Mesothelial cell of epicardium (in vitro differentiated cells): ENCODE measurements around the gene MINDY4. TPM values are rescaled to one million over a fixed set of nuclear protein-coding genes. Genes with fewer than 3 reads are reported as not detected.

Experiments
- DNase-seq, 2 experiments: peaks; one replicate each; pipeline ENCODE4 v3.0.0; 2021; ENCODE audit warnings: low spot score in 2 of 2; ENCODE audit not compliant: unreplicated experiment in 2 of 2
- H3K27ac Mint-ChIP-seq: 2 replicates; pipeline ENCODE4 v1.8.0; 2021; ENCODE audit warnings: mixed read lengths
- H3K27me3 Mint-ChIP-seq: 2 replicates; pipeline ENCODE4 v1.8.0; 2021; ENCODE audit warnings: low read depth, mixed read lengths
- H3K36me3 Mint-ChIP-seq: 2 replicates; pipeline ENCODE4 v1.8.0; 2021; ENCODE audit warnings: mixed read lengths
- H3K4me1 Mint-ChIP-seq: 2 replicates; pipeline ENCODE4 v1.8.0; 2021; ENCODE audit warnings: mixed read lengths
- H3K4me3 Mint-ChIP-seq: 2 replicates; pipeline ENCODE4 v1.8.0; 2021; ENCODE audit warnings: mild to moderate bottlenecking, moderate library complexity, mixed read lengths
- H3K9me3 Mint-ChIP-seq: 2 replicates; pipeline ENCODE4 v1.8.0; 2021; ENCODE audit warnings: mixed read lengths
- CTCF ChIP-seq: fragments of 200-600 bp; sonication (generic); IDR thresholded peaks from one replicate; pipeline ENCODE4 v1.5.0; 2021; ENCODE audit warnings: antibody characterized with exemption; ENCODE audit not compliant: unreplicated experiment
- total RNA-seq: library from RNA; stranded (reverse); gene quantifications from 3 replicates; pipeline ENCODE4 v1.2.1, GENCODE V29; 2021

Gene MINDY4
- total RNA-seq, 1 donor from 2014 or later, result 10.8 TPM

- no peak for DNase-seq
- no peak overlapping the region for H3K27ac Mint-ChIP-seq
Observed at GRCh38 chr7:30815388-30815854, 44.2 kb downstream of the MINDY4 start.

GRCh38 chr7:30815951-30816644 lies 44.9 kb downstream of the MINDY4 start:
- peaks cover 11% of the 10 kb centered on the region for H3K9me3 Mint-ChIP-seq
- H3K4me1 Mint-ChIP-seq, result no peaks in the 10 kb centered on the region
- no peak for DNase-seq

More at GRCh38 chr7:30815388-30815854, 44.2 kb downstream of the MINDY4 start:
- no peak for TF ChIP-seq CTCF
- no peaks in the 10 kb centered on the region for H3K27me3 Mint-ChIP-seq
- no peaks in the 10 kb centered on the region for H3K36me3 Mint-ChIP-seq
- no peak overlapping the region for H3K4me3 Mint-ChIP-seq
- H3K4me1 Mint-ChIP-seq, result no peaks in the 10 kb centered on the region
- H3K9me3 Mint-ChIP-seq, result peaks cover 11% of the 10 kb centered on the region

GRCh38 chr7:30816645-30817370 lies 45.6 kb downstream of the MINDY4 start:
- no peak for DNase-seq
- TF ChIP-seq CTCF, result no peak
- Mint-ChIP-seq H3K9me3 (peaks cover 11% of the 10 kb centered on the region), H3K4me1 (no peaks in the 10 kb centered on the region), H3K27ac (no peak overlapping the region), H3K4me3 (no peak overlapping the region), H3K27me3 (no peaks in the 10 kb centered on the region), H3K36me3 (peaks cover 4% of the 10 kb centered on the region)

More at GRCh38 chr7:30815951-30816644, 44.9 kb downstream of the MINDY4 start:
- no peak overlapping the region for H3K27ac Mint-ChIP-seq
- peaks cover 2% of the 10 kb centered on the region for H3K36me3 Mint-ChIP-seq
- H3K27me3 Mint-ChIP-seq, result no peaks in the 10 kb centered on the region
- H3K4me3 Mint-ChIP-seq, result no peak overlapping the region
- no peak for TF ChIP-seq CTCF

GRCh38 chr7:30817371-30817767 lies 46.2 kb downstream of the MINDY4 start:
- Mint-ChIP-seq H3K36me3 (peaks cover 4% of the 10 kb centered on the region), H3K27ac (no peak overlapping the region), H3K4me3 (no peak overlapping the region), H3K9me3 (peaks cover 11% of the 10 kb centered on the region), H3K27me3 (no peaks in the 10 kb centered on the region), H3K4me1 (no peaks in the 10 kb centered on the region)
- no peak for TF ChIP-seq CTCF
- no peak for DNase-seq

GRCh38 chr7:30824821-30825720 lies 53.9 kb downstream of the MINDY4 start:
- no peaks in the 10 kb centered on the region for H3K4me1 Mint-ChIP-seq
- peaks cover 14% of the 10 kb centered on the region for H3K9me3 Mint-ChIP-seq
- no peak for TF ChIP-seq CTCF
- H3K27me3 Mint-ChIP-seq, result no peaks in the 10 kb centered on the region
- H3K36me3 Mint-ChIP-seq, result peaks cover 14% of the 10 kb centered on the region
- no peak for DNase-seq
- no peak overlapping the region for H3K4me3 Mint-ChIP-seq
- no peak overlapping the region for H3K27ac Mint-ChIP-seq
